ENCODE measurements around the gene VANGL2.

Gene VANGL2

DNA sequence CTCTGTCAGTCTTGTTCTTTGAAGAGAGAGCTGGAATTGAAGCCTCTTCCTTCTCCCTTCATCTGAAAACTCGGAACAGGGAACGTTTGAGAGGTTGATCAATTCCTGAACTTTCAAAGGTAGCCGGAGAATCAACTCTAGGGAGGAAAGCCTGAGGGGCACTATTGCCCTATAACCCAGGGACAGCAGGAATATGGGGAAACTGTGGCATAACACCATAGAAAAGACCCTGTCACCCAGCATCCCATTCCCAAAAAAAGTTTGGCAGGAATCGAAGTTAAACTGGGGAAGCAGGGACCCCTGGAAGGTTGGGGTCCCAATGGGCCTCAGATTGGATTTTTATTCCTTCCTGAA, 38.6 kb upstream of the VANGL2 start:
- no peak for TF ChIP-seq CTCF (IDR thresholded peaks at IDR 0.05; ENCODE audit: low read depth, low read length)
- H3K27ac ChIP-seq, result peak overlapping the region; percentile 99

DNA sequence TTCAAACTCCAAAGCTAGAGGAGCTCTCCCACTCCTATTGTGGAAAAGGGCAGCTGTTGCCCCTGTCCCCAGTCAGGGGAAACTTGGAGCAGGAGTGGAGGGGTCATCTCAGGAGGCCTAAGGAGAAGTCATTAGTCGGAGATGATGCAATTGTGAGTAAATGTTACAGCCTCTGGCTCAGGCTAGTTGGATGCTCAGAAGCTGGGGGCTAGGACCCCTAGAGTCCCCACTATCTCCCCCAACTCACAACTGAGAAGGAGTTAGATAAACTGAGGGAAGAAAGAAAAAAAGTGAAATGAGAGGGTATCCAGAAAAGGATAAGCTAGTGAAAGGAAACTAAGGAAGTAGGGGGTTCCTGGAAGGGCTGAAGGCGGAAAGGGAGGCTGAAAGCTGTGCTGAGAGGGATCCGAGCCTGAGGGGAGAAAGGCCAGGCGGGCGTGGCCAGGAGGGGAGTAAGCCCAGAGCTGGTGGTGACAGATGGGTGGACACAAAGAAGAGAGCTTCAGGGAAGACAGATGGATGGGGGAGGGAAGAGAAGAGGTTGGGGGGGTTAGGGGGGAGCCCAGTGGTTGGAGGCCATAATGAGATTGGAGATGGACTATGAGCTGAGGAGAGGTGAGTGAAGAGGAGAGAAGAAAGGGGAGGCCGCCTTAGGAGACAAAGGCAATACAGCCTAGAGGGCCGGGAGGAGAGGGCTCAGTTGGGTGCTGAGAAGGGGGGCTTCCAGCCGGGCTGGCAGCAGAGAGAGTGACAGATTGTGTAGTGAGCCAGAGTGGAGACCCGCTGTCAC, 38.0 kb upstream of the VANGL2 start:
- Histone ChIP-seq H3K4me3 (ENCODE audit: low read depth, low read length) (peak overlapping the region; percentile 26), H3K36me3 (peaks cover 36% of the 10 kb centered on the region), H3K27me3 (ENCODE audit: insufficient read depth, low read depth, severe bottlenecking) (no peaks in the 10 kb centered on the region), H3K27ac (peak overlapping the region; percentile 99), H3K9me3 (ENCODE audit: severe bottlenecking) (no peaks in the 10 kb centered on the region)
- TF ChIP-seq CTCF (IDR thresholded peaks at IDR 0.05; ENCODE audit: low read depth, low read length), result no peak
- peak; percentile 100 for DNase-seq

More for the DNA sequence above, 38.6 kb upstream of the VANGL2 start:
- no peaks in the 10 kb centered on the region for H3K9me3 ChIP-seq (ENCODE audit: severe bottlenecking)
- H3K36me3 ChIP-seq, result peaks cover 42% of the 10 kb centered on the region
- H3K4me3 ChIP-seq (ENCODE audit: low read depth, low read length), result peak overlapping the region; percentile 26
- no peaks in the 10 kb centered on the region for H3K27me3 ChIP-seq (ENCODE audit: insufficient read depth, low read depth, severe bottlenecking)
- no peak for DNase-seq

GRCh38 chr1:160363010-160363409, 37.4 kb upstream of the VANGL2 start:
- Histone ChIP-seq H3K27me3 (ENCODE audit: insufficient read depth, low read depth, severe bottlenecking) (no peaks in the 10 kb centered on the region), H3K9me3 (ENCODE audit: severe bottlenecking) (no peaks in the 10 kb centered on the region), H3K27ac (peak overlapping the region; percentile 99), H3K4me3 (ENCODE audit: low read depth, low read length) (peak overlapping the region; percentile 7), H3K36me3 (peaks cover 30% of the 10 kb centered on the region)
- TF ChIP-seq CTCF (IDR thresholded peaks at IDR 0.05; ENCODE audit: low read depth, low read length), result no peak
- peak; percentile 87 for DNase-seq

DNA sequence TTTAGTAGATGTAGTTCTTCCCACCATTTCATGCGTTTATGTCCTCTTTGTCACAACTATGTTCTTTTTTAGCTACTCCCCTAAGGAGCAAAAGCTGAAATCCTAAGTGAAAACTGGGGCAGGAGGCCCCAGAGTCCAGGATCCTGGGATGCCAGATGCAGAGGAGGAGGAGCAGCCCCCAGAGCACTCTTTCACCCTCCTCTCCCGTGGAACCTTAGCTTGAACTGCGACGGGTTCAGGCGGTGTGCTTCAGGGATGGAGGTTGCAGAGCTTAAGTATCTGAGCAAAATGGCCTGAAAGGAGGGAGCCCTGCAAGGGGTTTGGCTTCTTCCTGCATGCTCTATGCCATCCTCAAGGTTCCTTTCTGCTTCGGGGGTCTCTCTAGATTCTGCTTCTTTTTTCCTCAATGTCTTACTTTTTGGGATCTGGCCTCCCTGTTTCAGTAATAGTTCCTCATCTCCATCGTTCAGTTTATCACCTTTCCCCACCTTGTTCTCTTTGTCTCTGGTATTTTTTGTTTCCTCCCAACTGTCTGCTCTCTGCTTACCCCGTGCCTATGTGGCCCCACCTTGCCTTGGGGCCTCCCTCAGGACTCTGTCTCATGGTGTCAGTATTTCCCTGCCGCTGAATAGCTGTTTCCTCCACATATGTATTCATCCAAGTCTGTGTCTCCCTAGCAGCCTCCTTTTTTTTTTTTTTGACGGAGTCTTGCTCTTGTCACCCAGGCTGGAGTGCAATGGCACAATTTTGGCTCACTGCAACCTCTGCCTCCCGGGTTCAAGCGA, 36.2 kb upstream of the VANGL2 start:
- Histone ChIP-seq H3K27me3 (ENCODE audit: insufficient read depth, low read depth, severe bottlenecking) (no peaks in the 10 kb centered on the region), H3K27ac (peak overlapping the region; percentile 99), H3K36me3 (peaks cover 21% of the 10 kb centered on the region), H3K4me3 (ENCODE audit: low read depth, low read length) (no peak overlapping the region), H3K9me3 (ENCODE audit: severe bottlenecking) (no peaks in the 10 kb centered on the region)
- no peak for TF ChIP-seq CTCF (IDR thresholded peaks at IDR 0.05; ENCODE audit: low read depth, low read length)
- peak; percentile 74 for DNase-seq

DNA sequence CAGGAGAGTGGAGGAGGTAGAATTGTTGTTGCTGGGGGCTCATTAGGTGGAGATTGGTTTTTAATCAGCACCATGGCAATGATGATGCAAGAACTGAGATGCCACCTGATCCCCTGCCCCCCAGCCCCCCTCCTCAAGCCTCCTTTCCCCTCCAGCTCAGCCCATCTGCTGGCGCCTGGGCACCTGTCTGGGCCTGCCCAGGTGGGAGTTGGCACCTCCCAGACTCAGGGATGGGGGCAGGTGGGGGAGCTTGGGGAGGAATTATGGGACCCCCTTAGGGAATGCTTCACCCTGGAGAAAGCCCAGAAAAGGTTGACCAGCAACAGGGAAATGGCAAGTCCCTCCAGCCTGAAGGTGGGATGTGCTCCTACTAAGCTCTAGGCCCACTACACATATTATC, 35.0 kb upstream of the VANGL2 start:
- no peak for TF ChIP-seq CTCF (IDR thresholded peaks at IDR 0.05; ENCODE audit: low read depth, low read length)
- no peak for DNase-seq
- peaks cover 9% of the 10 kb centered on the region for H3K36me3 ChIP-seq
- H3K4me3 ChIP-seq (ENCODE audit: low read depth, low read length), result no peak overlapping the region
- peak overlapping the region; percentile 99 for H3K27ac ChIP-seq
- no peaks in the 10 kb centered on the region for H3K9me3 ChIP-seq (ENCODE audit: severe bottlenecking)
- no peaks in the 10 kb centered on the region for H3K27me3 ChIP-seq (ENCODE audit: insufficient read depth, low read depth, severe bottlenecking)

All from WERI-Rb-1 (cell line).